Thymus (tissue), 11 donors: ENCODE results near the gene BRINP2. TPM values are rescaled to one million over a fixed set of nuclear protein-coding genes. Genes with fewer than 3 reads are reported as not detected.

ENCODE experiments used
- DNase-seq, 9 donors: peaks; one replicate each; pipeline ENCODE4 v3.0.0-alpha.2; 2013; ENCODE audit warnings: low spot score in 9 of 9, low read depth in 6 of 9, missing footprints in 1 of 9
- H3K27ac ChIP-seq, 2 donors: one replicate each; pipeline ENCODE4 v1.5.1; 2013; ENCODE audit warnings: control low read depth in 1 of 2, low read depth in 1 of 2, low read length in 1 of 2, mild to moderate bottlenecking in 1 of 2, moderate library complexity in 1 of 2
- H3K27me3 ChIP-seq, 2 donors: one replicate each; pipeline ENCODE4 v1.5.1; 2013; ENCODE audit warnings: low read length in 1 of 2; ENCODE audit not compliant: control insufficient read depth in 2 of 2, insufficient read depth in 1 of 2
- H3K36me3 ChIP-seq, 2 donors: one replicate each; pipeline ENCODE4 v1.5.1; 2013; ENCODE audit warnings: low read length in 1 of 2, mild to moderate bottlenecking in 1 of 2, moderate library complexity in 1 of 2; ENCODE audit not compliant: control insufficient read depth in 2 of 2, insufficient read depth in 2 of 2
- H3K4me1 ChIP-seq, 2 donors: one replicate each; pipeline ENCODE4 v1.5.1; 2013; ENCODE audit warnings: low read length in 2 of 2; ENCODE audit not compliant: control insufficient read depth in 2 of 2, insufficient read depth in 2 of 2
- H3K4me3 ChIP-seq, 2 donors: one replicate each; pipeline ENCODE4 v1.5.1; 2013; ENCODE audit warnings: low read length in 2 of 2, control low read depth in 1 of 2, mild to moderate bottlenecking in 1 of 2
- H3K9me3 ChIP-seq, 2 donors: one replicate each; pipeline ENCODE4 v1.5.1; 2013; ENCODE audit warnings: low read length in 1 of 2, mild to moderate bottlenecking in 1 of 2; ENCODE audit not compliant: control insufficient read depth in 2 of 2, insufficient read depth in 1 of 2
- WGBS: extraction: QIAGEN DNeasy Blood & Tissue Kit; methylation state at CpG from one replicate; pipeline ENCODE4 v1.1.7; 2013; 5-methylcytosine and 5-hydroxymethylcytosine counted together
- polyA plus RNA-seq: library from polyadenylated mRNA; stranded (reverse); fragments of 200-250 nt; gene quantifications from one replicate; pipeline ENCODE4 v1.2.3, GENCODE V29; 2013
- total RNA-seq: library from RNA; stranded (reverse); fragments of 120-200 nt; gene quantifications from one replicate; pipeline ENCODE4 v1.2.4, GENCODE V29; 2013
- donor health status: healthy.

The BRINP2 gene
- total and polyA plus RNA-seq, 2 donors = 0.09 to 0.23 TPM

- Histone ChIP-seq H3K9me3 (peaks cover 0 to 1% of the 10 kb centered on the region in 2 donors), H3K27me3 (no peaks in the 10 kb centered on the region), H3K27ac (no peak overlapping the region), H3K4me3 (no peak overlapping the region), H3K4me1 (no peaks in the 10 kb centered on the region), H3K36me3 (no peaks in the 10 kb centered on the region)
- no peak for DNase-seq
- WGBS = 90% methylated on average over 1 of the region's 1 CpG
Observed at GRCh38 chr1:177300431-177300830, 129.7 kb downstream of the BRINP2 start.

DNA sequence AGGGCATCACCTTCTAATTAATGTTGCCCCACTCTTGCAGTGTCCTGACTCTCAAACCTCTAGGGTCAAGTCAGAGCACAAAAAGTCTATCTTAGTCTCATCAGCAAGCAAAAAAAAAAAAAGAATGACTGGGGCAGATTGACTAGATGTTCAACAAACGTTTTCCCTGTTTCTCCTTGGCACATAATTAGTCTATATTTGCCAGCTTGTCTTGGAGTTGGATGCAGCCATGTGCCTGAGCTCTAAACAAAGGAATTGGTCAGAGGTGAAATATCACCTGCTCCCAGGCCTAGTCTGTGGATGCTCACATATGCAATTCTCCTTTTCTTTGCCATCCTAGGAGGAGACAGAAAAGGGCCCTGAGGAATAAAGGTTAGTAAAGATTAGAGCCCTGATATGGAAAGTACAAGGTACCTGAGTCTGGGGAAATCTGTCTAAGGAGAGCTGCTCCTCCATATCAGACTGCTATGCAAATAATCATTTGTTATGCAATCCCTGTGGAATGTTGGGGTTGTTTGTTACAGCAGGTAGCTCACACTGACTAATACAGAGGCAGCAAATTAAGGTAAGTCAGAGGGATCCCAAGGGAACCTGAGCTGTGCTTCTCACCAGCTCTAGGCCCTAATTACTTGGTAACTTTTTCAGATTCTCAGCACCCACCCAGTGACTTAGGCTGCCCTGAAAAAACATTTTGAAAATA lies 130.8 kb downstream of the BRINP2 start:
- H3K36me3 ChIP-seq = no peaks in the 10 kb centered on the region
- H3K4me1 ChIP-seq = no peaks in the 10 kb centered on the region
- 75% methylated on average over 1 of the region's 1 CpG for WGBS
- peaks cover 0 to 1% of the 10 kb centered on the region in 2 donors for H3K9me3 ChIP-seq
- H3K4me3 ChIP-seq = no peak overlapping the region
- DNase-seq = no peak
- no peaks in the 10 kb centered on the region for H3K27me3 ChIP-seq
- no peak overlapping the region for H3K27ac ChIP-seq

DNA sequence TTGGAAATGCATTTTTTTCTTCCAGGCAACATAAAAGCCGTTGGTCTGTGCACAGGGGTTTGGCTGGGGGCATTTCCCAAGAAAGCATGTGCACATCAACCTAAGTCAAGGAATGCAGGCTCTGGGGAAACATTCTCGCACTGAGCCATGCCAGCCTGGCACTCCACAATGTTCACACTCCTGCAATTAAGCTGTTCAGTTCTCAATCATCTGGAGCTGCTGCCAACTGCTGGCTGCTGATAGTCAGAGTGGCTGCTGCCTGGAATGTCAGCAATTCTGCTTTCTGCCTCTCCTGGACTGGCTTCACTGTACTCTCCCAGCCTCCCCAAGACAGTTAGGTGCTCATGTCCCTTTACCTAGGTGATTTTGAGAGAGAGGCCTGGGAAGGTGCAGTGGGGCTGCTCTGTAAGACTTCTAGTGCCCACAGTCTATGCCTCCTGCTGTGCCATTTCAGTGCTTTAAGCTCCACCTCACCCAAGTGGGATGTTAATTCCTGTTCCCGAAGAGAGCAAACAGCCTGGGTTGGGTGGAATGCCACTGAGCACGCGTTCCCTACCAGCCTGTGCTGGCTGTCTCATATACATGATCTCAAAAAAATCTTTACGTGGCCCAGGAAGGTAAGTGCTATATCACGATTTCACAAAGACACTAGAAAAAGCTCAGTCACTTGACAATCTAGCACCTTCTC lies 131.7 kb downstream of the BRINP2 start:
- 81% methylated on average over 7 of the region's 7 CpGs for WGBS
- DNase-seq = no peak
- Histone ChIP-seq H3K9me3 (peaks cover 0 to 1% of the 10 kb centered on the region in 2 donors), H3K4me3 (no peak overlapping the region), H3K36me3 (no peaks in the 10 kb centered on the region), H3K27ac (no peak overlapping the region), H3K27me3 (no peaks in the 10 kb centered on the region), H3K4me1 (no peaks in the 10 kb centered on the region)

DNA sequence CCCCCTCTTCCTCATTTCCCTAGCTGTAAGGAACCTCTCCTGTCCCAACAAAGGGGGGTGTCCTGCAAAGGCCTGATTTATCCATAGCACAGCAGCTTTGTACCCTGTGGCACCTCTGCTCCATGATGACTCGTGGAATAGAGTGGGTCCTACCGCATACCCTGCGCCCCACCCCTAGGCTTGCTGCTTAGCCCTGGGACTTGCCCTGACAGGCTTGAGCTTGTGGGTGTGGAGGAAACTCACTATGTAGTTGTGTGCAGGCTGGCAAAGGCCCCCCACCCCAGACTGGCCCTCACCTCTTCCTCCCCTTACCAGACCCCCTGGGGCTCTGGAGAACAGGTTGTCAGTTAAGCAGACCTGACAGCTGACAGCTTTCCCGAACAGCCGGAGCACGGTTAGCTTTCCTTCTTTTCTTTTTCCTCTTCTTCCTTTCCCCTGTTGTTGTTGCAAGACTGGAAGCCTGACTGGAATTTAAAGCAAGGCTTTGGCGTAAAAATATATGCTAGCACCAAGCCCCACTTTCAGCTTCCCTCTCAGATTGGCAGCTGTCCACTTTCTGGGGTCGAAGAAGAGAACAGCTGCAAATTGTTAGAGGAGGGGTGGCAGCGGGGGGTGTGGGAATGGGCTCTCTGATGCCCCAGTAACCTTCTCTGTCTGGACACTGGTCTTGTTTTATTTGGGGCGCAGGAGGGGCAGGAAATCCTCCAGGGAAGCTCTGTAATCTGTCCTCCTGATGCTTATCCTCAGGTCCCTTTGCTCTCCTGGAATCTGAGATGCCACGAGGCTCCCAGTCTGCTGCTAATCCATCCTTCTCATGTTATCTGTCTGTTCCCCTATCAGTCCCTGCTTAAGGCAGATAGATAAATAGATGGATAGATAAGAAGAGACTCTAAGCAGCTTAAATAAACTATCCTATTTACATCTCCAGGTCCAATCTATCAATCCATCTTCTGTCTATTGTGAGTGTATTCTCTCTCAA lies 134.6 kb downstream of the BRINP2 start:
- no peaks in the 10 kb centered on the region for H3K4me1 ChIP-seq
- H3K4me3 ChIP-seq = no peak overlapping the region
- H3K9me3 ChIP-seq = peaks cover 0 to 1% of the 10 kb centered on the region in 2 donors
- DNase-seq = no peak
- H3K27me3 ChIP-seq = no peaks in the 10 kb centered on the region
- WGBS = 55% methylated on average over 11 of the region's 11 CpGs
- H3K27ac ChIP-seq = no peak overlapping the region
- no peaks in the 10 kb centered on the region for H3K36me3 ChIP-seq

DNA sequence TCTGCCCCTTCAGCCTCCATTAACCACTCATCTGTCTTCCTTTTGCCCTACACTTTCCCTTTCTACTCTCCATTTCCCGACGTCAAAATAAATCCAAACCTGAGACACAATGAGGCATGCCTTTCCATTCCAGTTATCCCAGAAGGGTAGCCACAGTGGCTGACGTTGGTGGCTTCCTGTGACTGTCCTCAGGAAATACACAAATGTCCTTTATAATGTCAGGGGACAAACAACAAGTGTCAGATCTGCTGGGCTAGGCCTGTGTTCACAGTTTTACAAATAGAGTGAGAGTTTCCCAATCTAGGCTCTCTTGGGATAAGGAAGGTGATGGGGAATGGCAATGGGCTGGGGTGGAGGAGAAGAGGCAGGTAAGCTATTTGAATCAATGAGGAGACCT lies 135.3 kb downstream of the BRINP2 start:
- DNase-seq = no peak
- H3K4me3 ChIP-seq = no peak overlapping the region
- no peaks in the 10 kb centered on the region for H3K4me1 ChIP-seq
- H3K27me3 ChIP-seq = no peaks in the 10 kb centered on the region
- 17% methylated on average over 3 of the region's 3 CpGs for WGBS
- H3K9me3 ChIP-seq = peaks cover 0 to 1% of the 10 kb centered on the region in 2 donors
- H3K36me3 ChIP-seq = no peaks in the 10 kb centered on the region
- H3K27ac ChIP-seq = no peak overlapping the region

- DNase-seq = no peak
- Histone ChIP-seq H3K4me1 (no peaks in the 10 kb centered on the region), H3K4me3 (no peak overlapping the region), H3K27ac (no peak overlapping the region), H3K9me3 (peaks cover 0 to 1% of the 10 kb centered on the region in 2 donors), H3K36me3 (no peaks in the 10 kb centered on the region), H3K27me3 (no peaks in the 10 kb centered on the region)
- WGBS = 95% methylated on average over 1 of the region's 1 CpG
Observed at GRCh38 chr1:177306981-177307380, 136.2 kb downstream of the BRINP2 start.

- Histone ChIP-seq H3K36me3 (no peaks in the 10 kb centered on the region), H3K27ac (no peak overlapping the region)
- no peak for DNase-seq
Observed at GRCh38 chr1:177307771-177308170, 137.0 kb downstream of the BRINP2 start.

GRCh38 chr1:177309880-177310279 lies 139.1 kb downstream of the BRINP2 start:
- WGBS = 74% methylated on average over 2 of the region's 2 CpGs
- H3K27me3 ChIP-seq = no peaks in the 10 kb centered on the region
- DNase-seq = no peak
- H3K4me3 ChIP-seq = no peak overlapping the region
- no peaks in the 10 kb centered on the region for H3K4me1 ChIP-seq
- H3K9me3 ChIP-seq = no peaks in the 10 kb centered on the region
- no peak overlapping the region for H3K27ac ChIP-seq
- no peaks in the 10 kb centered on the region for H3K36me3 ChIP-seq

More at GRCh38 chr1:177307771-177308170, 137.0 kb downstream of the BRINP2 start:
- H3K9me3 ChIP-seq = peaks cover 0 to 1% of the 10 kb centered on the region in 2 donors
- H3K4me1 ChIP-seq = no peaks in the 10 kb centered on the region
- no peak overlapping the region for H3K4me3 ChIP-seq
- H3K27me3 ChIP-seq = no peaks in the 10 kb centered on the region

DNA sequence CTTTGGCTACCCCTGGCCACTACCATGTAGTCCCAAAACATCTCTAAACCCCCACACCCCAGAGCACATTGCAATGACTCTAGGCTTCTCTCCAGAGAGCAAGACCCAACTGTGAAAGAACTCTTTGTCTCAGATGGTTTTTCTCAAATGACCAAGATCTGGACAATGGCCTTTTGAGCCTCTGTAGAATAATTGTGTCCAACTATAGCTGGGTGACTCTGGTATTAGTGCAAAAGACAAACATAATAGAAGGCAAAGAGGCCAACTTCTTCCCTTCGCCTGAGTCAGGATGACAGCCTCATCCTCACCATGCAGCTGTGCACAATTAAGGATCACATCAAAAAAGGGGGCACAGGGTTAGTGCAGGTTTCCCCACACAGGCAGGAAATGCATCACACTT lies 139.6 kb downstream of the BRINP2 start:
- DNase-seq = no peak
- no peaks in the 10 kb centered on the region for H3K36me3 ChIP-seq
- no peaks in the 10 kb centered on the region for H3K4me1 ChIP-seq
- no peak overlapping the region for H3K27ac ChIP-seq
- WGBS = 96% methylated on average over 1 of the region's 1 CpG
- H3K27me3 ChIP-seq = no peaks in the 10 kb centered on the region
- H3K9me3 ChIP-seq = no peaks in the 10 kb centered on the region
- H3K4me3 ChIP-seq = no peak overlapping the region
